ENCODE results near the gene PPP1R12B.

- no peak for TF ChIP-seq EZH2 (IDR thresholded peaks at IDR 0.05)
- TF ChIP-seq, protein P1, sequence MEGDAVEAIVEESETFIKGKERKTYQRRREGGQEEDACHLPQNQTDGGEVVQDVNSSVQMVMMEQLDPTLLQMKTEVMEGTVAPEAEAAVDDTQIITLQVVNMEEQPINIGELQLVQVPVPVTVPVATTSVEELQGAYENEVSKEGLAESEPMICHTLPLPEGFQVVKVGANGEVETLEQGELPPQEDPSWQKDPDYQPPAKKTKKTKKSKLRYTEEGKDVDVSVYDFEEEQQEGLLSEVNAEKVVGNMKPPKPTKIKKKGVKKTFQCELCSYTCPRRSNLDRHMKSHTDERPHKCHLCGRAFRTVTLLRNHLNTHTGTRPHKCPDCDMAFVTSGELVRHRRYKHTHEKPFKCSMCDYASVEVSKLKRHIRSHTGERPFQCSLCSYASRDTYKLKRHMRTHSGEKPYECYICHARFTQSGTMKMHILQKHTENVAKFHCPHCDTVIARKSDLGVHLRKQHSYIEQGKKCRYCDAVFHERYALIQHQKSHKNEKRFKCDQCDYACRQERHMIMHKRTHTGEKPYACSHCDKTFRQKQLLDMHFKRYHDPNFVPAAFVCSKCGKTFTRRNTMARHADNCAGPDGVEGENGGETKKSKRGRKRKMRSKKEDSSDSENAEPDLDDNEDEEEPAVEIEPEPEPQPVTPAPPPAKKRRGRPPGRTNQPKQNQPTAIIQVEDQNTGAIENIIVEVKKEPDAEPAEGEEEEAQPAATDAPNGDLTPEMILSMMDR (IDR thresholded peaks at IDR 0.05) = peak; percentile 97
- no peak for TF ChIP-seq EZH2phosphoT487 (IDR thresholded peaks at IDR 0.05)
These were observed 223.3 kb downstream of the PPP1R12B start for GRCh38 chr1:202571719-202572339.

Measured in neural progenitor cell (in vitro differentiated cells).